GM12874 (cell line): ENCODE results near the gene FDX1.

Experiments used
- TF ChIP-seq, protein P1 (sequence below): IDR thresholded peaks from 2 replicates; pipeline ENCODE4 v1.5.1; 2011; ENCODE audit warnings: low read depth, mild to moderate bottlenecking, control low read depth, low read length, moderate library complexity; ENCODE audit not compliant: insufficient read depth

The FDX1 gene

DNA sequence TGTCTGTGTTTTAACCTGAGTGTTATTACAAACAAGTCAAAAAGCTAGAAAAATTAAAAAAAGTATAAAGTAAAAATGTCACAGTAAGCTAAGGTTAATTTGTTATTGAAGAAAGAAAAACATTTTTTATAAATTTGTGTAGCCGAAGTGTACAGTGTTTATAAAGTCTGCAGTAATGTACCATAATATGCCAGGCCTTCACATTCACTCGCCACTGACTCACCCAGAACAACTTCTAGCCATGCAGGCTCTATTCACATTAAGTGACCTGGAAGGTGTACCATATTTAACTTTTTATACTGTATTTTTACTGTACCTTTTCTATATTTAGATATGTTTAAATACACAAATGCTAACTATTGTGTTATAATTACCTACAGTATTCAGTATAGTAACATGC is 14.7 kb upstream of the FDX1 start:
- TF ChIP-seq, protein P1, sequence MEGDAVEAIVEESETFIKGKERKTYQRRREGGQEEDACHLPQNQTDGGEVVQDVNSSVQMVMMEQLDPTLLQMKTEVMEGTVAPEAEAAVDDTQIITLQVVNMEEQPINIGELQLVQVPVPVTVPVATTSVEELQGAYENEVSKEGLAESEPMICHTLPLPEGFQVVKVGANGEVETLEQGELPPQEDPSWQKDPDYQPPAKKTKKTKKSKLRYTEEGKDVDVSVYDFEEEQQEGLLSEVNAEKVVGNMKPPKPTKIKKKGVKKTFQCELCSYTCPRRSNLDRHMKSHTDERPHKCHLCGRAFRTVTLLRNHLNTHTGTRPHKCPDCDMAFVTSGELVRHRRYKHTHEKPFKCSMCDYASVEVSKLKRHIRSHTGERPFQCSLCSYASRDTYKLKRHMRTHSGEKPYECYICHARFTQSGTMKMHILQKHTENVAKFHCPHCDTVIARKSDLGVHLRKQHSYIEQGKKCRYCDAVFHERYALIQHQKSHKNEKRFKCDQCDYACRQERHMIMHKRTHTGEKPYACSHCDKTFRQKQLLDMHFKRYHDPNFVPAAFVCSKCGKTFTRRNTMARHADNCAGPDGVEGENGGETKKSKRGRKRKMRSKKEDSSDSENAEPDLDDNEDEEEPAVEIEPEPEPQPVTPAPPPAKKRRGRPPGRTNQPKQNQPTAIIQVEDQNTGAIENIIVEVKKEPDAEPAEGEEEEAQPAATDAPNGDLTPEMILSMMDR: no peak

DNA sequence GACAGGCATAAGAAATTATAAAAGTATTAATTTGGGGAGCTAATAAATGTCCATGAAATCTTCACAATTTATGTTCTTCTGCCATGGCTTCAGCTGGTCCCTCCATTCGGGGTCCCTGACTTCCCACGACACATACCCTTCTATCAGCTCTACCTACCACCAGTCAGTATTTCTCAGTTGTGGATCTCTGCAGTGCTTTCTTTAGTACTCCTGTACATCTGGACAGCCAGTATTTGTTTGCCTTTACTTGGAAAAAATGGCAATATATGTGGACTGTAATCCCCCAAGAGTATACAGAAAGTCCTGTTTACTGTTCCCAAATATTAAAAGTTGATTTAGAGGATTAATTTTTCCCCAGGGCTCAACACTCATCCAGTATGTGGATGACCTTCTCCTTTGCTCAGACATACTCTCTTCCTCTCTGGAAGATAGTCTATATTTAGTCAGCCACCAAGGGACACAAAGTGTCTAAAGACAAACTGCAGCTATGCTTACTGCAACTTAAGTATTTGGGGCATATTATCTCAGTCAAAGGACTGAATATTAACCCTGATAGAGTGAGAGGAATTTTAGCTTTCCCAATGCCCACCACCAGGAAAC is 7.3 kb upstream of the FDX1 start:
- TF ChIP-seq, protein P1: no peak

DNA sequence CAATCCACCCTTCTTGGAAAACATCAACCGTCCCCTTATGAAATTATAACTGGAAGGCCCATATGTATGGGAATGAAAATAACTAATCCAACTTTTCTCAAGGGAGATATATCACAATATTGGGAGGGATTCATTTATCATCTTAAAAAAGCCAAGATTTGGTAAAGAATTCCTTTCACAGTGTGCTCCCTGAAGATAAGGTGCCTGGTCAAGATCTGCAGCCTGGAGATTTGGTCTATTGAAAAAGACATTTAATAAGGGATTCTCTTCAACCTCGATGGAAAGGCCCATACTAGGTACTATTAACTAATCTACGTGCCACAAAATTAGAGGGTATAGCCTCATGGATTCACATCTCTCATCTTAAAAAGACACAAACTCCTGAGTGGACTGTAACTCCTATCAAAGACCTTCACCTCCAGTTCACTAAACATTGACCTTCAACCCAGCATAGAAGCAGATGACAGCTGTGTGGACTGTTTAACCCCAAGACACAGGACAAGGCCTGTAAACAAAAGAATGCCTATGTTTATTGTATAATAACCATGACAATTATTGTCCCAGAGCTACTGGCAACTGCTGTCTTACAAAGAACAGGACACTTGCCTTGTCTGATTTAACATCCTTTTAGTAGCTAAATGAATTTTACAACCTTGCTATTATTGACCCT is 4.8 kb upstream of the FDX1 start:
- TF ChIP-seq, protein P1: no peak

DNA sequence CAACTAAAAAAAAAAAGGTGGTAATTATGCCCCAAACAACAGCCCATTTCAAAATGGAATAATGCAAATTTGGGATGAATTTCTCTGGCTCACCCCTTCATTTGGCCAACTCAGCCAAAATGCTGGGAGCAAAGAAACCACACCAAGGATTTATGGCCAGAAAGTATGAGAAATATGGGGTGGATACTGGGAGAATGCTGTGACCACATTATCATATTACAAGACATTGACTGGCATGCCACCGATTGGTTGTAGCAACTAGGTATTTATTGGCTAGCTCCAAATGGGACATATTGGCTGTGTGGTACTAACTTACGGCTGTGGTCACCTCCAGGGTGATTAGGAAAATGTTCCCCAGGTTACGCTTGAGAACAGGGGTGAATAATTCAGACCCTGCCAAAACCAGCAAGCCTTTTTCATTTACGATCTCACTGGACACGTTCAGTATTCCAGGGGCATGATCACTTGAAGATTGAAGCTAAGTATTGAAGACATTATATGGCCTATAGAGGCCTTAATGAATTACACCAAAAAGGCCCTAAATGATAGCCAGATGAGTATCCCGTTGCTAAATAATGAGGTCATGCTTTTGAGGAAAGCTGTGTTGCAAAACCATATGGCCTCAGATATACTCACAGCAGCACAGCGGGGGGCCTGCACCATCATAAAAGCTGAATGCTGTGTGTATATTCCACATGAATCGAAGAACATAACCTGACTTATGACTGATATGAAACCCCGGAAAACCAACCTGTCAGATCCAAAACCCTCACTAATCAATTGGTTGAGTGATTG is 3.8 kb upstream of the FDX1 start:
- TF ChIP-seq, protein P1: no peak

DNA sequence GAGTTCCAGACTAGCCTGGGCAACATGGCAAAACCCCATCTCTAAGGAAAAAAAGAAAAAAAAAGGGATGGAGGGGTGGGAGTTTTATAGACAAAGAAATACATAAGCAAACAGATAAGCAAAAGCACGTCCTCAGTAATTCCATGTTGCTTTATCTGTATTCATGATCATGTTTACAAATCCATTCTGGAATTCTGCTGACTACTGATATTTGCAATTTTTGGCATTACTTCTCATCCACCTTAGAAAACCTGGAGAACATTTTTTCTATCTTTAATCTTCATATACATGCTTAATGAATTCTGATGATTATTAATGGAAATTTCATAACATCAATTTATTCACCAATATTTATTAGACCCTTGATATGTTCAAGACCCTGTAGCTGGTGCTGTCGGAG is 1.7 kb upstream of the FDX1 start:
- TF ChIP-seq, protein P1: no peak

DNA sequence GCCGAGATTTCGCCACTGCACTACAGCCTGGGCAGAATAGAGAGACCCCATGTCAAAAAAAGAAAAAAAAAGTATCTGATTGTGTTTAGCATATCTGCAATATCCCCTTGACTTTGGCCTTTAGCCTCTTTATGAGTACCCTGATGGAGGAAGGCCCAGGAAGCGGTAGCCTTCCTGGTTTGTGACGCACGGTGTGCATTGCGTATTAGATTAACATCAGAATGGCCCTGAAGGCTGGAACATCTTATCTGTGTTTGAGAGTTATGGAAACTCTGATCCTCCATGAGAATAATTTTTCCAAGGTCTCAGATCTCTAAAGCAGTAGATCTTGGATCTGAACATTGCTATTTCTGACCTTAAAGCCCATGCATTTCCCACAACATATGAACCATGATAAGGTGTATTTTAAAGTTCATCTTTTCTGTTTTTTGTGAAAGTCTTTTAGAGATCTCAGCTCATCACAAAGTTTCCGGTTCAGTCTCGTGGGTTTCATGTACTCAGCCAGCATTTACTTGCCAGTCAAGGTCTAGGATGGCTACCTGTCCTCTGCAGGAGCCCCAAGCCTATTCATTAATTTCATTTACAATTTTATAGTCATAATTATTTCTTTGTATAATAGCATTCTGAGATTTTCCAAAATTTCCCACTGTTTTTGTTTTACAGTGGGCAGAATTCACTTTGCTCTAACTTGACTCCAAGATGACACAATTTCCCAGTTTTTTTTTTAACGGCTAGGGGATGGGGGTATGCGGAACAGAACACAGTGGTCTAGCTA is 605 bp upstream of the FDX1 start:
- TF ChIP-seq, protein P1: no peak
